ENCODE data around the gene GPR119.
"Not testable (repeated sequence)": the region's sequence is repeated elsewhere in the genome, so short reads cannot be mapped to it uniquely, and the experiment has no call there.

Gene GPR119

DNA sequence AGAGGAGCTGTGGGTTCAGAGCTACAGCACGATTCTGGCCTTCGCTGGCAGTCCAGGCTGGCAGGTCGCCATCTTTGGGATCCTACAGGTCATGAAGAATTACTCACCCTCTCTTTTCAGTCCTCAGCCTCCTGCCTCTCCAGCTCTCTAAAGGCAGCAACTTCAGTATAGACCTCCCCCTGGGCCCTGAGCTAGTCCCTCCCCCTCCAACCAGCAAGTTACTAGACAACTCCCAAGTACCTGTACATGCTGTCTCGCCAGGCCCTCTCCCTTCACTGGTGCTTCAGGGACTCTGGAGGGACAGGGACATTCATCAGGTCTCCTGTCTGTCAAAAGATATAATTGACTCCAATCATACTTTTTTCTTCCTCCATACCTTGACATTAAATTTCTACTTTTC, at the start of gene GPR119:
Gene GPR119 (minus strand): TSS at position 155 of the 400 bp plus-strand sequence. CDS start 227 bp downstream, outside the sequence.
- no peak for DNase-seq

GRCh38 chrX:130429236-130429635, 43.8 kb upstream of the GPR119 start:
- not testable (repeated sequence) for DNase-seq

DNA sequence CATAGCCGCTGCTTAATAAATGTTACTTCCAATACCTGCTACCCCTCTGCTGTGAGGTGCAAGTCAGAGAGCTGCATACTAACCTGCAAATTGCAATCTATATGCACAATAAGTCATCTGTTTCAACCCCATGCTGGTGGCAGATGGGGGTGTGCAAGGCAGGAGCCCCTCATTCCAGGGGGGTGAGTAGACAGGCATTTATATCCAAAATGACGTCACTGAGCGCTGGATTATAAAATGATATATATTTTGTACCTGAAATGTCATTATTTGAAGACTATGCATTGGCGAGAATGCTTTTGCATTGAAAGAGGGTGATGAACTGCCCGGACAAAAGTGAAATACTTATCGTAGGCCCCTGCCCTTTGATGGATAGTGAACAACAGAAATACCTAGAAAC, 41.1 kb upstream of the GPR119 start:
- no peak for DNase-seq

GRCh38 chrX:130419263-130419662, 33.8 kb upstream of the GPR119 start:
- DNase-seq: no peak

DNA sequence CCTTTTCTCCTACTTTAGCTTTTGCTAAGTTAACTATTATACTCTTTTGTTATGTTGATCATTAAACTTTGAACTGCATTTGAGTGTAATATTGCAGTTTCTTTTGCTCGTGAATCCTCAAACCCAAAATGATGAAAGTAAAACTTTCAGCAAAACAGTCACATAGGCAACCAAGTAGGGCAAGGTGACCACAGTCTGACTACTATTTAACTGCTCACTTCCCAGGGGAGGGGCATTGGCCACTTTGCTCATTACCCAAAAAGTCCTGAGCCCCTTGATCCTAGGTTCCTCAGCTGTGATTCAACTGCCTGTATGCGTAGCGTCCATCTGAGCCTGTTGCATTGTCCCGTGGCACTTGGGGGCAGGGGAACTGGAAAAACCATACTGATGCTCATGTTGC, 33.3 kb upstream of the GPR119 start:
- DNase-seq: no peak

- no peak for DNase-seq
Measured at GRCh38 chrX:130418066-130418465, 32.6 kb upstream of the GPR119 start.

- DNase-seq: no peak
Measured at GRCh38 chrX:130416785-130417184, 31.3 kb upstream of the GPR119 start.

DNA sequence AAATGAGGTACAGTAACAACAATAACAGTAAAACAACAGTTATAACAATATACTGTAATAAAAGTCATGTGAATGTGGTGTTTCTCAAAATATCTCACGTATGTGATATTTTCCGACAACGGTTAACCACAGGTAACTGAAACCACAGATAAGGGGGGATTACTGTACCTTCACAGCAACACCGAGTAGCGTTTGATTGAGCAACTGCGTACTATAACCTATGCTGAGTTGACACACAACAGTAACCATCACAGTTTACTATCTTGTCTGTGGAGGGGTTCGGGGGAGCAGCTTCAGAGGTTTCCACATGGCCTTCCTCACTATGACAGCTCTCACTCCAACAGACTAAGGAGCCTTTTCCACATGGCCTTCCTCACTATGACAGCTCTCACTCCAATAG, 29.7 kb upstream of the GPR119 start:
- DNase-seq: no peak

DNA sequence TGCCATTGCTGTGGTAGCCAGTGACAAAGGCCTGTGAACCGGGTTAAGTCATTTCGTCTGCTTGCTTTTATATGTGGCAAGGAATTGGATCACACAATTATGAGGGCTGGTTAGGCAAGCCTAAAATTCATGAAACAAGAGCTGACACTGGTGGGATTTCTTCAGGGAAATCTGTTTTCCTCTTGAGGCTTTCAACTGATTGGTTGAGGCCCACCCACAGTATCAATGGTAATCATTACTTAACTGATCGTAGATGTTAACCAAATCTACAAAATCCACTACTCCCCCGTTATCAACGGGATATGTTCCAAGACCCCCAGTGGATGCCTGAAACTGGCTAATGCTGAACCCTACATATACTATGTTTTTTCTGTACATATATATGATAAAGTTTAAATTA, 29.3 kb upstream of the GPR119 start:
- no peak for DNase-seq

- DNase-seq: no peak
Measured at GRCh38 chrX:130413415-130413814, 27.9 kb upstream of the GPR119 start.

GRCh38 chrX:130402208-130402684, 16.8 kb upstream of the GPR119 start:
- peak; percentile 1 for DNase-seq

DNA sequence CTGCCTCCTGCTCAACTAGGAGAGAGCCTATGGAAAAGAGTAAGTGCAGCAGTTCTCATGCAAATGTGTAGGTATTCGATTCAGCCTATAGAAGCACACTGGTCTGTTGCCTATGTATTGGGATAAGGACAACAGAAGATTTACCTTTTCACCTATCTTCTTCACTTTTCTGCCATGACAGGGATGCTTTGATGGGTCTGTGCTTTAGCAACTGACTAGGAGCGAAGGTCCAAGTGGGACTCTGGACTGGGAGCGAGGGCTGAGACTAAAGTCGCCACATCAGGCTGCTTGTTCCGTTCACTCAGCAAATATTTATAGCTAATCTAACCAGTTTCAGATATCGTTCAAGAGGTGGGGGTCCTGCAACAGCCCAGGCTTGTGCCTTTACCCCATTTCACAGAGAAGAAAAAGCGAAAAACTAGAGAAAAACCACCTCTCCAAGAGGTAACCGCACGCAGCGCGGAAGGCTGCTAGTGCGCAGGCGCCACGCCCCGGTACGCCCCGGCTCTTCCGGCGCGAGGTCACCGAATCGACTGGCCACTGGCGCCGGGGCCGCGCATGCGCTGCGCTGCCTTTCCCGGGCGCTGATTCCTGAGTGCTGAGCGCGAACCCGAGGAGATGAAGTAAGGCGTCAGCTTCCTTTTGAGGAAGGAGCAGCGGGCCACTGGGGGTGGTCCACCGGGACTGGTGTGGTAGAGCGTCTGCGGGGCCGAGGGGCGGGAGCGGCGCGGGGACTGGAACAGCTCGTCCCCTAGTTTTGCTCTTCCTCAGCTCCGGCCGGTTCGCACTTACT, 16.1 kb upstream of the GPR119 start, which contains the start of gene RBMX2:
Gene RBMX2 (plus strand): TSS at position 573 of the 793 bp plus-strand sequence. CDS start 46 bp downstream, at position 619.
- DNase-seq: peak; percentile 67

DNA sequence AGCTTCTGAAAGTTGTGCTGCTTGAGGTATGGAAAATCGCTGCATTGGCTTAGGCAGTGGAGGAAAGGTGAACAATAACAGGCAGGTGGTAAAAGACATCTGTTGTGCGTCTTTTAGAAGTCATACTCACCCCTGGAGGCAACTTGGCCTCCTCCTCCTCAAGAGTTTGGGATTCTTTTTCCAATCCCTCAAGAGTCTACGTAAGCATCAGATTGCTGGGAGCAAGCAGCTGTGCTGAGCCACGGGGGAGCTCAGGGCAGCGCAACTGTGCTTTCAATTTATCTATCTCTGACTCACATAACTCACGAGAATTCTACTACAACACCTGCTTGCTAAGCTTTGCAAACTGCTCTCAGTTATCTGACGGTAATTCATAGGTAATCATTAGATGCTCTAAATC, 9.9 kb upstream of the GPR119 start:
- DNase-seq: no peak

GRCh38 chrX:130393451-130394074, 8.1 kb upstream of the GPR119 start:
- DNase-seq: peak; percentile 1

- no peak for DNase-seq
Measured at GRCh38 chrX:130386408-130386808, 934 bp upstream of the GPR119 start.

DNA sequence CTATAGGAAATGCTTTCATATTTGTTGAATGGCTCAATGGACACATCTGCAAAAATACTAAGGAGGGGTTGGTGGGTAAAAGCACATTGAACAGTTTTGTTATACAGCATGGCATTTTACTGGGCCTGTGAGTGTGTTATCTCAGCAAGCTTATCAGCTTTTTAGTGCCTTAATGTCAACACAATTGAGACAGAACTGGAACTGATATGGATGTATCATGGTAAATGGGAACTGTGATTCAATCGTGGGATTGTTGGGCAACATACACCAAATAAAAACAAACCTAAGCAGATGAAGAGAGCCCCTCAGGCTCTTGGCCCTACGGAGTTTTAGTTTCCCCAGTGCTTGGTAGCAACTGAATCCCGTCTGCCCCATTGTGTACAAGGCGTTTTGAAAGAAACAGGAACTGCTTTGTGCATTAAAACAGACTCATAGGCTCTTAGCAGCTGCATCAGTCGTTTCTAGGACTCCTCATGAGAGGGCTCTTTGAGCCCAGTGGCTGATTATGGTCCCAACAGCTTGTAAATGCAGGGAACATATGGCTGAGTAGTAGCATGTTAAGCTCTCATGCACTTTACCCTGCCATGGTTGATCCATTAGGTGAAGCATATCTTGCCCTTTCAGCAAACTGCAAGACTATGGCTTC, 7.3 kb downstream of the GPR119 start:
- no peak for DNase-seq

DNA sequence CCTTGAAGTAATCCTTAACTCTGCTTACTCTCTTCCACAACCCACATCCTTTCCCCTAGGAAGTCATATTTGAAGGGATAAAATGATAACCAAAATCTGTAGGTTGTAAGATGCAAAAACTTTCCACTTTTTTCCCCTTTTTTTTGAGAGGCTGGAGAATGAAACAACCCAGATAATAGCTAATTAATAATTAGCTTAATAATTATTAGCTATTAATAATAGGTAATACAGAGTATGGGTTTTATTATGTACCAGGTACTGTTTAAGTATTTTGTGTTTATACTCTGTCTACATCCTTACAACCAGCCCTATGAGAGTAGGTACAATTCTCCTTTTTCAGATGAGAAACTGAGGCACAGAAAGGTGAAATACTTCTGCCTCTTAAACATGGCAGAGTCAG, 9.4 kb downstream of the GPR119 start:
- no peak for DNase-seq

DNA sequence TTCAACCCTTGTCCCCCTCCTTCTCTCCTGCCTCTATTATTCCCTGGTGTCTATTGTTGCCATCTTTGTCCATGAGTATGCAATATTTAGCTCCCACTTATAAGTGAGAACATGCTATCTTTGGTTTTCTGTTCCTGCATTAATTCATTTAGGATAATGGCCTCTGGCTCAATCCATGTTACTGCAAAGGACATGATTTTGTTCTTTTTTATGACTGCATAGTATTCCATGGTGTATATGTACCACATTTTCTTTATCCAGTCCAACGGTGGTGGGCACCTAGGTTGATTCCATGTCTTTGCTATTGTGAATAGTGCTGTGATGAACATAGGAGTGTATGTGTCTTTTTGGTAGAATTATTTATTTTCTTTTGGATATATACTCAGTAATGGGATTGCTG, 33.4 kb downstream of the GPR119 start:
- not testable (repeated sequence) for DNase-seq

DNA sequence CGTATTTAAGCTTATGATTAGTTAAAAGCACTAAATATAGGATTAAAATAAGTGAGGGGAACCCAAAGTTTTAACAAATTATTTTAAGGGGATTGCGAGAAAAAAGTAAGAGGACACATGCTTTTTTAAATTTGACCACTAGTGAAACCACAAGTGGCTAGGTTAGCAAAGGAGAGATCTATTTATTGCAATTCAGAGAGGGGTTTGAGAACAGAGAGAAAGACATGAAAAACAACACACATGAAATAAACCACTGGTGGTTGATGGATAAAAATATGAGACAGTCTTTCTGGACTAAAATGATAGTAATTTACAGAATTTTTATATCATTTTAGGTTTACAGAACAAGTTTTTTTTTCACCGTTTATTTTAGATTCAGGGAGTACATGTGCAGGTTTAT, 33.9 kb downstream of the GPR119 start:
- no peak for DNase-seq

DNA sequence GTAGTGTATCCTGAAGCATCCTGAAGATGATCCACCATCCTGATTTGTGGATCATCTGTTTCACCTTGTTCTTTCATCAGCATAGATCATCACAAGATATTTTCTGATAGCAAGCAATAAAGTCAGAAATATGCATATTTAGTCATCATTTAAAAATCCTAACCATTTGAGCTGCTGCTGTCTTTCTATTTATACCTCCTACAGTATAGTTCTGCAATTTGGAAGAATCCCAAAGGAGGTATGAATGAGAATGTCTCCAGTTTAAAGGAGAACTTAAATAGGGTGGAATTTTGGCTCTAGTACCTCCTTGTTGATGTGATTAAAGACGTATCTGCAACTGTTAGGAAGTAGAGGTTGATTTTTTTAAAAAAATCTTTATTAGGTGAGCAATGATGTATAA, 38.2 kb downstream of the GPR119 start:
- DNase-seq: no peak

DNA sequence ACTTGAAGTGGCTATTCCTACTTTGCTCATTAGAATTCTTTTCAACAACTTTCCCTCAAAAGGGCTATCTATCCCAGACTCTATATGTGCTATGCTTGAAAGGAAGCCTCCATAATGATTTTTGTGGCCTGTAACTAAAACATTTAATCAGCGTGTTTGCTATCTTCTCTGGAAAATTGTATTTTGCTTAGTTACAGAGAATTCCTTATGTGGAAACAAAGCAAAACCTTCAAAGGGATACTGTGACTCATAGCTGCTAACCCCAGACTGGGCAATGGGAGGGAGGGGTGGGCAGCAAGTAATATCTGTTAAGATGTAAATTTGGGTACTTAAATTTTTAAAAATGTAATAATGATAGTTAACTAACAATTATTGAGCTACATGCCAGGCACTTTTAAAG, 42.1 kb downstream of the GPR119 start:
- no peak for DNase-seq

GRCh38 chrX:130340271-130340670, 45.2 kb downstream of the GPR119 start:
- no peak for DNase-seq

- peak; percentile 68 for DNase-seq
Measured at GRCh38 chrX:130339408-130340222, 45.9 kb downstream of the GPR119 start, which contains the start of gene SLC25A14. SLC25A14 (plus strand) TSS chrX:130339919; CDS start chrX:130340279, 360 bp downstream.
